Esophagus squamous epithelium (tissue), 5 donors: ENCODE measurements around the gene ZNF195. TPM values are rescaled to one million over a fixed set of nuclear protein-coding genes. Genes with fewer than 3 reads are reported as not detected.
"Not testable (repeated sequence)": the region's sequence is repeated elsewhere in the genome, so short reads cannot be mapped to it uniquely, and the experiment has no call there.

Experiments used
- DNase-seq: peaks from one replicate; lab custom pipeline; 2025; lab: John Stamatoyannopoulos, UW
- H3K27ac ChIP-seq, 4 donors: fragments of 200-600 bp; sonication (generic); one replicate each; pipeline ENCODE4 v1.5.1; 2016 to 2019; ENCODE audit warnings: mild to moderate bottlenecking in 1 of 4
- H3K27me3 ChIP-seq, 4 donors: fragments of 200-600 bp; sonication (generic); 1 replicate in 3 of 4; 2 replicates in 1 of 4; pipeline versions ENCODE4 v1.5.1 to v1.6.0; 2017 to 2021; ENCODE audit warnings: antibody characterized with exemption in 1 of 4
- H3K36me3 ChIP-seq, 3 donors: fragments of 200-600 bp; sonication (generic); one replicate each; pipeline ENCODE4 v1.5.1; 2016 to 2019
- H3K4me1 ChIP-seq, 3 donors: fragments of 200-600 bp; sonication (generic); one replicate each; pipeline ENCODE4 v1.5.1; 2017 to 2019
- H3K4me3 ChIP-seq, 4 donors: fragments of 200-600 bp; sonication (generic); 1 replicate in 3 of 4; 2 replicates in 1 of 4; pipeline ENCODE4 v1.5.1; 2016 to 2019; ENCODE audit warnings: mild to moderate bottlenecking in 2 of 4, moderate library complexity in 1 of 4
- H3K9me3 ChIP-seq, 3 donors: fragments of 200-600 bp; sonication (generic); one replicate each; pipeline ENCODE4 v1.5.1; 2016 to 2019
- WGBS, 2 donors: methylation state at CpG; one replicate each; pipeline ENCODE4 v1.1.5; 2018; 5-methylcytosine and 5-hydroxymethylcytosine counted together
- intact Hi-C: fragments of 100-400 bp; cut with DNase I; formaldehyde crosslinking; loops from one replicate; pipeline ENCODE4 v1.15.0; 2022
- total RNA-seq, 4 donors: library from RNA; depleted of rRNA; stranded (reverse); fragments of >200 nt; gene quantifications; one replicate each; pipeline ENCODE4 v1.1.0, GENCODE V29; 2016
- donor health status: DM: yes; HTN: yes; CAD: no.

ZNF195 gene
- total RNA-seq, 4 donors from 2014 or later, result 8.7 to 20.8 (median 16.8) TPM

- H3K9me3 ChIP-seq, intact Hi-C loops, H3K27ac ChIP-seq, H3K36me3 ChIP-seq, DNase-seq, H3K4me3 ChIP-seq, H3K4me1 ChIP-seq, H3K27me3 ChIP-seq: not testable (repeated sequence)
- 82% methylated on average over 2 of the region's 8 CpGs; no CpG with 5 or more reads in 1 of the 2 donors for WGBS, 2 donors
These were observed 23.9 kb upstream of the ZNF195 start for GRCh38 chr11:3402861-3403250.

GRCh38 chr11:3402181-3402860, 23.4 kb upstream of the ZNF195 start:
- WGBS, 2 donors, result 73 to 77% methylated on average over 2 to 5 of the region's 18 CpGs
- H3K4me1 ChIP-seq, H3K9me3 ChIP-seq, H3K27ac ChIP-seq, H3K36me3 ChIP-seq, intact Hi-C loops, DNase-seq, H3K4me3 ChIP-seq, H3K27me3 ChIP-seq: not testable (repeated sequence)

GRCh38 chr11:3401052-3401451, 22.1 kb upstream of the ZNF195 start:
- WGBS, 2 donors, result 73 to 86% methylated on average over 4 of the region's 4 CpGs
- H3K27ac ChIP-seq, DNase-seq, H3K36me3 ChIP-seq, intact Hi-C loops, H3K4me3 ChIP-seq, H3K4me1 ChIP-seq, H3K9me3 ChIP-seq, H3K27me3 ChIP-seq: not testable (repeated sequence)

GRCh38 chr11:3398509-3398908, 19.6 kb upstream of the ZNF195 start:
- WGBS, 2 donors, result 54 to 56% methylated on average over 2 to 3 of the region's 3 CpGs

GRCh38 chr11:3398106-3398505, 19.2 kb upstream of the ZNF195 start:
- DNase-seq, H3K36me3 ChIP-seq, intact Hi-C loops, H3K27ac ChIP-seq, H3K4me3 ChIP-seq, H3K9me3 ChIP-seq, H3K27me3 ChIP-seq, H3K4me1 ChIP-seq: not testable (repeated sequence)
- WGBS, 2 donors, result 60 to 84% methylated on average over 3 to 4 of the region's 4 CpGs

More at GRCh38 chr11:3398509-3398908, 19.6 kb upstream of the ZNF195 start:
- intact Hi-C loops, H3K9me3 ChIP-seq, H3K27ac ChIP-seq, DNase-seq, H3K4me1 ChIP-seq, H3K36me3 ChIP-seq, H3K27me3 ChIP-seq, H3K4me3 ChIP-seq: not testable (repeated sequence)

DNA sequence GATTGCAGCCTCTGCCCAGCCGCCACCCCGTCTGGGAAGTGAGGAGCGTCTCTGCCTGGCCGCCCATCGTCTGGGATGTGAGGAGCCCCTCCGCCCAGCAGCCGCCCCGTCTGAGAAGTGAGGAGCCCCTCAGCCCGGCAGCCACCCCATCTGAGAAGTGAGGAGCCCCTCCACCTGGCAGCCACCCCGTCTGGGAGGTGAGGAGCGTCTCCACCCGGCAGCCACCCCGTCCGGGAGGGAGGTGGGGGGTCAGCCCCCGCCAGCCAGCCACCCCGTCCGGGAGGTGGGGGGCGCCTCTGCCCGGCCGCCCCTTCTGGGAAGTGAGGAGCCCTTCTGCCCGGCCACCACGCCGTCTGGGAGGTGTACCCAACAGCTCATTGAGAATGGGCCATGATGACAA, 18.3 kb upstream of the ZNF195 start:
- H3K4me3 ChIP-seq, H3K36me3 ChIP-seq, H3K27me3 ChIP-seq, H3K27ac ChIP-seq, intact Hi-C loops, DNase-seq, H3K9me3 ChIP-seq, H3K4me1 ChIP-seq: not testable (repeated sequence)
- no CpG with 5 or more reads among the region's 23 CpGs for WGBS, 2 donors

DNA sequence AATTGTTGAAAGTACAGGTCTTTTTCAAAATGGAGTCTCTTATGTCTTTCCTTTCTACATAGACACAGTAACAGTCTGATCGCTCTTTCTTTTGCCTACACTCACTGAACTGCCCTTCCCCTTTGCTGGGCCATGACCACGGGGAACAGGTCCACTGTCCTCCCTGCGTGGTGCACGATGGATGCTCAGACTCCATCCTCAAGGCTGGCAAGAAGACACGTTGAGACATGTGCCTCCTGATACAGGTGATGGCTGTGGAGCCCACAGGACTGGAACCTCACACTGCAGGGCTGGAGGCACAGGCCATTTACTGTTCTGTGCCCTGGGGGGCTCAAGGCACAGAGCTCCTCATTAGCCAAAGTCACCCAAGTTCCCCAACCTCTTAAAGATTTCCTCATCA, 16.5 kb upstream of the ZNF195 start:
- H3K4me1 ChIP-seq, H3K27me3 ChIP-seq, DNase-seq, intact Hi-C loops, H3K27ac ChIP-seq, H3K36me3 ChIP-seq, H3K4me3 ChIP-seq, H3K9me3 ChIP-seq: not testable (repeated sequence)
- WGBS, 2 donors, result 82% methylated on average over 2 to 5 of the region's 5 CpGs

GRCh38 chr11:3394956-3395355, 16.0 kb upstream of the ZNF195 start:
- H3K27ac ChIP-seq, H3K4me3 ChIP-seq, H3K9me3 ChIP-seq, H3K4me1 ChIP-seq, H3K27me3 ChIP-seq, H3K36me3 ChIP-seq, intact Hi-C loops, DNase-seq: not testable (repeated sequence)
- 80 to 90% methylated on average over 10 of the region's 10 CpGs for WGBS, 2 donors

- H3K4me3 ChIP-seq, DNase-seq, H3K4me1 ChIP-seq, H3K27ac ChIP-seq, H3K36me3 ChIP-seq, intact Hi-C loops, H3K9me3 ChIP-seq, H3K27me3 ChIP-seq: not testable (repeated sequence)
- WGBS, 2 donors, result 75 to 76% methylated on average over 8 to 9 of the region's 13 CpGs
These were observed 14.5 kb upstream of the ZNF195 start for GRCh38 chr11:3393450-3393849.
